HS-5 (cell line): ENCODE data around the gene PRKAG3.
"Not testable (repeated sequence)": the region's sequence is repeated elsewhere in the genome, so short reads cannot be mapped to it uniquely, and the experiment has no call there.

Source experiments
- DNase-seq: peaks from one replicate; pipeline ENCODE4 v3.0.0-alpha.2; 2012; ENCODE audit warnings: low read depth

Gene PRKAG3

DNA sequence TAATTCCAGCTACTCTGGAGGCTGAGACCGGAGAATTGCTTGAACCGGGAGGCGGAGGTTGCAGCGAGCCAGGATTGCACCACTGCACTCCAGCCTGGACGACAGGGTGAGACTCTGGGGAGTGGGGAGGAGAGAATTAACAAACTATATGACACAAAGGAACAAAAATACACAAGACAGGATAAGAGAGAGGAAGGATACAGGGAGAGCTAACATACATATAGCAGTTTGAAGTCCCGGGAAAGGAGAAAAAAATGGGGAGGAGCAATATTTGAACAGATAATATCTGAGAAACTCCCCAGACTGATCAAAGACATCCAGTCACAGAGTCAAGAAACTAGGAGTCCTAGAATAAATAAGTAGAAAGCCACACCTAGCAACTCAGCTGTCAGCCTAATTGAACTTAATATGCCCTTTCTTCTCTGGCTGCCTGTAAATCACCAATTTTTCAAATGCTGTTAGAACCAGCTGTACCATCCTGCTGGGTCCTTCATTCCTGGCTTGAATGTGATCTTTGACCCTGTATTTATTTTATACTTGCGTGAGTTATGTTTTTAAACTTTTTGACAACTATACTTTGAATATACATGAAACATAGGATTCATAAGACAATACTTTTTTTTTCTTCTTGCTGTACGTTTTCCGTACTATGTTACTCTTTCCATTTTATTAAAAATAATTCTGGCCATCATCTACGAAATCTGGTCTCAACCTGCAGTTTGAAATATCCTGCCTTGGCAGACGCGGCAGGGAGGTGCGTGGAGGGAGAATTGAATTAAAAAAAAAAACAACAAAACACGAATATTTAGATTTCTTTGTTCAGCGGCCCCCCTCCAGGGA lies 50.5 kb downstream of the PRKAG3 start:
- DNase-seq = no peak

DNA sequence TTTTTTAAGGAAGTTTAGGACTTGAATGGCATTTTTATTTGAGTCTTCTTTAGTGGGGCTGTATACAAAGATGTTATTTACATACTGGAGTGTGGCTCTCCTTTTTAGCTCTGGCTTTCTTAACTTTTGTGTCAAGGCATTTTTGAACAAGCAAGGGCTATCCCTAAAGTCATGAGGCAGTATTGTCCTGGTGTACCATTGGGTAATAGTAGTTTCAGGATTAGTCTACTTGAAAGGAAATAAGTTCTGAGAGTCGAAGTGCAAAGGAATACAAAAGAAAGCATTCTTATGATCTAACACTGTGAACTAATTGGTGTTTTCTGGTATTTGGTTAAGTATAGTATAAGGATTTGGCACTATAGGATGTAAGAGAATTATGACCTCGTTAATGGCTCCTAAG lies 51.6 kb downstream of the PRKAG3 start:
- no peak for DNase-seq

DNA sequence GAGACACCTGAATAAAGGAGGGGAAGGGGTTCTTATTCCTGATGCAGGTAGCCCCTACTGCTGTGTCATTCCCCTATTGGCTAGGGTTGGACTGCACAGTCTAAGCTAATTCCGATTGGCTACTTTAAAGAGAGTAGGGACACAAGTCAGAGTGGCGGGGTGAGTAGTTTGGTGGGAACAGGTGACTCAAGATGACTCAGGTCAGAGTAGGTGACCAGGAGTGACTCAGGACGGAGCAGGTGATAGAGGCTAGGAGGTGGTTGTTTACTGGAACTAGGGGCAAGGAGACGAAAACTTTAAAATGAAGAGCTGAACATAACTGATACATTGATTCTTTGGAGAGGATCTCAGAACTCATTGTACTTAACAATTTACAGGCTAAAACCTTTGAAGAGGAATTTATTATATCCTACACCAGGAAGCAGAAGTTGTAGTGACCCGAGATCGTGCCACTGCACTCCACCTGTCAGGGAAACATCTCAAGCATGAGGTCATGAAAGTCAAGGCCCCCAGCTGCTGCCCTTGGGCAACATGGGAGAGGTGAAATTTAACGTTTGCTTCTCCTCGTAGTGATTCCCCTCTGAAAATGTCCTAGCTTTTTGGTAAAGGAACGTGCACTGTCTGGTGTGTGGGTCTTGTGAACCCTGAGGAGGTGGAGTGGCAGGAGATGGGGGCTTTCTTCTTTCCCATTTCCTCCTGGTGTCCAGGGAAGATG lies 54.2 kb downstream of the PRKAG3 start:
- no peak for DNase-seq

DNA sequence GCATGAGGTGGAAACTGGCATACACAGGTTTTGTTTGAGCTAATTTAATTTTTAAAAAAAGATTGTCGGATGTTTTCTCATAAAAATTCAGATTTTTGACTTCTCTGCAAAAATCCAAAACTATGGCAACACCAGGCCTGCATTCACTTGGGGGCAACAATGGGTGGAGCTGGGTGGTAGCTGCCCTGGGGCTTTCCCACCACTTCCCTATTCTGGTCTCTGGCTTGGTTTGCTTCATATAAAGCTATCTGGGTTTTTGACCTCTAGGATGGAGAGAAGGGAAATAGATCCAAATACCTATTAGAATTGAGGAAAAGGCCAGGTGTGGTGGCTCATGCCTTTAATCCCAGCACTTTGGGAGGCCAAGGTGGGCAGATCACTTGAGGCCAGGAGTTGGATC lies 55.1 kb downstream of the PRKAG3 start:
- DNase-seq = no peak

DNA sequence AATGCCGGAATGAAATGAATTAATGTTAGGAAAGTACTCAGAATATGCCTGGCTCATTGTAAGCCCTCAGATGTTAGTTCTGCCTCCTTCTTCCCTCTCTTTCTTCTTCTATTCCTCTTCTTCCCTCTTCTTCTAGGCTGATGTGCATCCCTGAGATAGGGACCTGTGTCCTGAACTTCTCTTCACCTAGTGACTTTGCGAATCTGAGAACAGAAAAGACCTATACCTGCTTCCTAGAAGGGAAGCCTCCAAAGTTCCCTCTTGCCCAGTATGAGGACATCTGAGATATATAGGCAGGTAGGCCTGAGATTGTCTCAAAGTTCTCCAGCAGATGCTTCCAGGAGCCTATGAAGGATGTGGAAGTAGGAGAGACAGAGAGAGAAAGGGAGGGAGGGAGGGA lies 57.7 kb downstream of the PRKAG3 start:
- no peak for DNase-seq

DNA sequence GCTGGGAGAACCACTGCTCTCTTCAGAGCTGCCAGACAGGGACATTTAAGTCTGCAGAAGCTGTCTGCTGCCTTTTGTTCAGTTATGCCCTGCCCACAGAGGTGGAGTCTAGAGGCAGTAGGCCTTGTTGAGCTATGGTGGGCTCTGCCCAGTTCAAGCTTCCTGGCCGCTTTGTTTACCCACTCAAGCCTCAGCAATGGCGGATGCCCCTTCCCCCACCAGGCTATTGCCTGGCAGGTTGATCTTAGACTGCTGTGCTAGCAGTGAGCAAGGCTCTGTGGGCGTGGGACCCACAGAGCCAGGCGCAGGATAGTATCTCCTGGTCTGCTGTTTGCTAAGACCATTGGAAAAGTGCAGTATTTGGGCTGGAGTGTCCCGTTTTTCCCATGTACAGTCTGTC lies 58.8 kb downstream of the PRKAG3 start:
- DNase-seq = not testable (repeated sequence)
